Muscle layer of duodenum (tissue), 2 donors: ENCODE measurements around the gene RYR1.
"Not testable (repeated sequence)": the region's sequence is repeated elsewhere in the genome, so short reads cannot be mapped to it uniquely, and the experiment has no call there.

Experiments used
- H3K27ac ChIP-seq: one replicate; pipeline ENCODE4 v1.7.0; 2013; ENCODE audit warnings: mild to moderate bottlenecking, low read length
- H3K27me3 ChIP-seq: one replicate; pipeline ENCODE4 v1.7.0; 2013; ENCODE audit warnings: low read depth, mild to moderate bottlenecking, control low read depth, low read length
- H3K36me3 ChIP-seq, 2 donors: one replicate each; pipeline ENCODE4 v1.7.0; 2013; ENCODE audit warnings: low read length in 2 of 2, control low read depth in 1 of 2, mild to moderate bottlenecking in 1 of 2; ENCODE audit not compliant: insufficient read depth in 2 of 2, control insufficient read depth in 1 of 2
- H3K4me1 ChIP-seq, 2 donors: one replicate each; pipeline ENCODE4 v1.7.0; 2013; ENCODE audit warnings: low read length in 2 of 2, mild to moderate bottlenecking in 2 of 2, control low read depth in 1 of 2, moderate library complexity in 1 of 2; ENCODE audit not compliant: insufficient read depth in 2 of 2, control insufficient read depth in 1 of 2
- H3K4me3 ChIP-seq, 2 donors: one replicate each; pipeline ENCODE4 v1.7.0; 2013; ENCODE audit warnings: low read length in 2 of 2, low read depth in 1 of 2, mild to moderate bottlenecking in 1 of 2
- H3K9me3 ChIP-seq, 2 donors: one replicate each; pipeline ENCODE4 v1.7.0; 2013; ENCODE audit warnings: low read length in 2 of 2, control low read depth in 1 of 2, mild to moderate bottlenecking in 1 of 2; ENCODE audit not compliant: control insufficient read depth in 1 of 2
- donor health status: healthy.

The RYR1 gene

DNA sequence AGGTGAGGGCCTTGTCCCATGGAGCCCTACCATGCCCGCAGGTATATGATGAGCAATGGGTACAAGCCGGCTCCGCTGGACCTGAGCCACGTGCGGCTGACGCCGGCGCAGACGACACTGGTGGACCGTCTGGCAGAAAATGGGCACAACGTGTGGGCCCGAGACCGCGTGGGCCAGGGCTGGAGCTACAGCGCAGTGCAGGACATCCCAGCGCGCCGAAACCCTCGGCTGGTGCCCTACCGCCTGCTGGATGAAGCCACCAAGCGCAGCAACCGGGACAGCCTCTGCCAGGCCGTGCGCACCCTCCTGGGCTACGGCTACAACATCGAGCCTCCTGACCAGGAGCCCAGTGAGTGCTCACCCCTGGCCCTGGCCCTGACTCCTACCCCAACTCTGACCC lies 32.6 kb downstream of the RYR1 start:
- H3K4me3 ChIP-seq: no peak overlapping the region
- H3K9me3 ChIP-seq: peaks cover 0 to 7% of the 10 kb centered on the region in 2 donors
- no peaks in the 10 kb centered on the region for H3K36me3 ChIP-seq
- no peaks in the 10 kb centered on the region for H3K27me3 ChIP-seq
- H3K4me1 ChIP-seq: no peaks in the 10 kb centered on the region
- no peak overlapping the region for H3K27ac ChIP-seq

DNA sequence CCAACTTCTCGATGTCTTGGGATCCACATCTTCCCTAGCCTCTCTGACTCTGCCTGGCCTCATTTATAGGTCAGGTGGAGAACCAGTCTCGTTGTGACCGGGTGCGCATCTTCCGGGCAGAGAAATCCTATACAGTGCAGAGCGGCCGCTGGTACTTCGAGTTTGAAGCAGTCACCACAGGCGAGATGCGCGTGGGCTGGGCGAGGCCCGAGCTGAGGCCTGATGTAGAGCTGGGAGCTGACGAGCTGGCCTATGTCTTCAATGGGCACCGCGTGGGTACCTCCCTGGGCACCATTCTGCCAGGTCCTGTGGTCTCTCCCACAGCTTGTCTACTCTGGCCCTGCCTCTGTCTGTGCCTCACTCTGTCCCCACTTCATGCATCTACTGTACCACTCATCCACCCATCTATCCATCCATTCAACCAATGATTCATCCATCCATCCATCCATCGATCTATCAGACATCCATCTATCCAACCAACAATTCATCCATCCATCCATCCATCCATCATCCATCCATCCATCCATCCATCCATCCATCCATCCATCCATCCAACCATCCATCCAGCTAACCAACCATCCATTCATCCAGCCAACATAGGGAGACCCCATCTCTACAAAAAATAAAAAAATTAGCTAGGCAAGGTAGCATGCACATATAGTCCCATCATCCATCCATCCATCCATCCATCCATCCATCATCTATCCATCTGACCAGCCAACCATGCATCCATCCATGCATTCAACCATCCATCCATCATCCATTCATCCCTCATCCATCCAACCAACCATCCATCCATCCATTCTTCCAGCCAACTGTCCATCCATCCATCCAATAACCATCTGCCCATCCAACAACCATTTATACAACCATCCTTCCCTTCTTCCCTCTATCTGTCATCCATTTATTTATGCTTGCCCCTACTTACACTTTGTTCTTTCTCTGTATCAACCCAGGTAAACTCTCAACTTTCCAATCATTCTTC lies 34.3 kb downstream of the RYR1 start:
- no peak overlapping the region for H3K4me3 ChIP-seq
- no peaks in the 10 kb centered on the region for H3K4me1 ChIP-seq
- no peak overlapping the region for H3K27ac ChIP-seq
- H3K36me3 ChIP-seq: no peaks in the 10 kb centered on the region
- no peaks in the 10 kb centered on the region for H3K27me3 ChIP-seq
- peaks cover 0 to 4% of the 10 kb centered on the region in 2 donors for H3K9me3 ChIP-seq

- Histone ChIP-seq H3K4me1 (no peaks in the 10 kb centered on the region), H3K9me3 (peaks cover 0 to 4% of the 10 kb centered on the region in 2 donors), H3K27ac (no peak overlapping the region), H3K4me3 (no peak overlapping the region), H3K36me3 (no peaks in the 10 kb centered on the region), H3K27me3 (no peaks in the 10 kb centered on the region)
Observed at GRCh38 chr19:38469151-38469550, 35.7 kb downstream of the RYR1 start.

- Histone ChIP-seq H3K4me1 (no peaks in the 10 kb centered on the region), H3K9me3 (peaks cover 0 to 4% of the 10 kb centered on the region in 2 donors), H3K36me3 (no peaks in the 10 kb centered on the region), H3K4me3 (no peak overlapping the region), H3K27ac (no peak overlapping the region), H3K27me3 (no peaks in the 10 kb centered on the region)
Observed at GRCh38 chr19:38470788-38471480, 37.4 kb downstream of the RYR1 start.

DNA sequence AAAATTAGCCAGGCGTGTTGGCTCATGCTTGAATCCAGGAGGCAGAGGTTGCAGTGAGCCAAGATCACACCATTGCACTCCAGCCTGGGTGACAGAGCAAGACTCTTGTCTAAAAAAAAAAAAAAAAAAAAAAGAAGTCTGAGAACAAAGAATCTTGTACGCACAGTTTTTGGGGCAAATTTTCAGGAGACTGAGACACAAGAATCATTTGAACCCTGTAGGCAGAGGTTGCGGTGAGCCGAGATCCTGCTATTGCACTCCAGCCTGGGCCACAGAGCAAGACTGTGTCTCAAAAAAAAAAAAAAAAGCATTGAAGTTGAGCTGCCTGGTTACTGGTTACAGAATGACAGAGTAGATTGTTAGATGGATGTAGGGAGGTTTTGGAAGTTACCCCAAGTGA lies 39.2 kb downstream of the RYR1 start:
- H3K4me1 ChIP-seq, H3K27ac ChIP-seq, H3K27me3 ChIP-seq, H3K9me3 ChIP-seq, H3K4me3 ChIP-seq, H3K36me3 ChIP-seq: not testable (repeated sequence)

GRCh38 chr19:38473201-38473600 lies 39.7 kb downstream of the RYR1 start:
- Histone ChIP-seq H3K36me3 (no peaks in the 10 kb centered on the region), H3K9me3 (no peaks in the 10 kb centered on the region), H3K4me3 (no peak overlapping the region), H3K27me3 (no peaks in the 10 kb centered on the region), H3K27ac (no peak overlapping the region), H3K4me1 (no peaks in the 10 kb centered on the region)

GRCh38 chr19:38475176-38475575 lies 41.7 kb downstream of the RYR1 start:
- H3K9me3 ChIP-seq: no peaks in the 10 kb centered on the region

DNA sequence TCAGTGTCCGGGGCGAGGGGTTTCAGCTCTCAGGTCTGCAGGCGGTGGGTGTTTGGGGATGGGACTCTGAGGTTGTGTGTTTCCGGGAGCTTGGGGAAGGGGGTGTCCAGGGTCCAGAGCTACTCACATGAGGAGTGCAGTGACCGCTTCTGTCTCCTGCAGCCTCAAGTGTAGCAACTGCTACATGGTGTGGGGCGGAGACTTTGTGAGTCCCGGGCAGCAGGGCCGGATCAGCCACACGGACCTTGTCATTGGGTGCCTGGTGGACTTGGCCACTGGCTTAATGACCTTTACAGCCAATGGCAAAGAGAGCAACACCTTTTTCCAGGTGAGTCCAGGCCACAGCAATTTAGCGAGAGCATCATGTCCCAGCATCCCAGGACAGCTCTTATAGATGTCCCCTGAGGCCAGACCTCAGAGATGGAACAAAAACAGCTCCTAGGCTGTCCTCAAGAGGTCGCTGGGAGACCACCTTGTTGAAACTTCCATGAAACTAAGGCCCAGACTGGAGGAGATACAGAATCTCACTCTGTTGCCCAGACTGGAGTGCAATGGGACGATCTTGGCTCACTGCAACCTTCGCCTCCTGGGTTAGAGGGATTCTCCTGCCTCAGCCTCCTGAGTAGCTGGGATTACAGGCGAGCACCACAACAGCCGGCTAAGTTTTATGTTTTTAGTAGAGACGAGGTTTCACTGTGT lies 44.9 kb downstream of the RYR1 start:
- no peaks in the 10 kb centered on the region for H3K4me1 ChIP-seq
- H3K27ac ChIP-seq: no peak overlapping the region
- no peak overlapping the region for H3K4me3 ChIP-seq
- H3K36me3 ChIP-seq: no peaks in the 10 kb centered on the region
- H3K27me3 ChIP-seq: no peaks in the 10 kb centered on the region
- no peaks in the 10 kb centered on the region for H3K9me3 ChIP-seq

More at GRCh38 chr19:38475176-38475575, 41.7 kb downstream of the RYR1 start:
- Histone ChIP-seq H3K36me3 (no peaks in the 10 kb centered on the region), H3K27ac (no peak overlapping the region), H3K4me3 (no peak overlapping the region), H3K27me3 (no peaks in the 10 kb centered on the region), H3K4me1 (no peaks in the 10 kb centered on the region)

DNA sequence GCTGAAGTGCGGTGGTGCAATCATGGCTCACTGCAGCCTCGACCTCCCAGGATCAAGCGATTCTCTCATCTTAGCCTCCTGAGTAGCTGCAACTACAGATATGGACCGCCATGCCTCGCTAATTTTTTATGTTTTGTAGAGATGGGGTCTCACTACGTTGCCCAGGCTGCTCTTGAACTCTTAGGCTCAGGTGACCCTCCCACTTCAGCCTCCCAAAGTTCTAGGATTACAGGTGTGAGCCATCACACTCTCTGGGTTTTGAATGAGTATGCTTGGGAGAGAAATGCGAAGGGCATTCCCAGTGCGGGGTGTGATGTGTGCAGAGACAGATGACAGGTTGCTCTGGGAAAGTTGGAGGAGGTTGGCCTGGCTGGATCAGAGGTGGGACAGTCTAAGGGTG lies 49.0 kb downstream of the RYR1 start:
- Histone ChIP-seq H3K4me3 (no peak overlapping the region), H3K27ac (no peak overlapping the region), H3K27me3 (no peaks in the 10 kb centered on the region), H3K4me1 (no peaks in the 10 kb centered on the region), H3K36me3 (no peaks in the 10 kb centered on the region), H3K9me3 (no peaks in the 10 kb centered on the region)

DNA sequence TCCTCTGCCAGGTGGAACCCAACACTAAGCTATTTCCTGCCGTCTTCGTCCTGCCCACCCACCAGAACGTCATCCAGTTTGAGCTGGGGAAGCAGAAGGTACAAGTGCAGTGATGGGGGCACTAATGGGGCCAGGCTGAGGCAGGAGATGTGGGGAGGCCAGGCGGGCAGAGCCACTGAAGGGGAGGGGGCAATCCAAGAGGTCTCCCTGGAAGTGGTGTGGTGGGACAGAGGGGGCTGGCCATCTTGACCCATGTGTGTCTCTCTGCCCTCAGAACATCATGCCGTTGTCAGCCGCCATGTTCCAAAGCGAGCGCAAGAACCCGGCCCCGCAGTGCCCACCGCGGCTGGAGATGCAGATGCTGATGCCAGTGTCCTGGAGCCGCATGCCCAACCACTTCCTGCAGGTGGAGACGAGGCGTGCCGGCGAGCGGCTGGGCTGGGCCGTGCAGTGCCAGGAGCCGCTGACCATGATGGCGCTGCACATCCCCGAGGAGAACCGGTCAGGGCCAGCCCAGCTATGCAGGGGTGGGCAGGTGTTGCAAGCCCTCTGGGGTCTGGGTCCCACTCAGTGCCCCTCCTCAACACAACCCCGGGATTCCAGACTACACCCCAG lies 49.6 kb downstream of the RYR1 start:
- Histone ChIP-seq H3K27ac (no peak overlapping the region), H3K4me3 (no peak overlapping the region), H3K27me3 (no peaks in the 10 kb centered on the region), H3K36me3 (no peaks in the 10 kb centered on the region), H3K9me3 (no peaks in the 10 kb centered on the region), H3K4me1 (no peaks in the 10 kb centered on the region)

DNA sequence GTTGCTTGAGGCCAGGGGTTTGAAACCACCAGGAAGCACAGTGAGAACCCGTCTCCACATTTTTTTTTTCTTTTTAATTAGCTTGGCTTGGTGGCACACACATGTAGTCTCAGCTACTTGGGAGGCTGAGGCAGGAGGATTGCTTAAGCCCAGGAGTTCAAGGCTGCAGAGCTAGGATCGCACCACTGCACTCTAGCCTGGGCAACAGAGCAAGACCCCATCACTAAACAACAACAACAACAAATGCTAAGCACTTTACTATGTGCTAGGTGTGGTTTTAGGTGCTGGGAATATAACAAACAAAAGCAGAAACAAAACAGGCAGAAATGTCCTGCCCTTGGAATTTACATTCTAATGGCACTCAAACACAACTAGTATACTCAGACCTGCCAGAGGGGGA lies 51.3 kb downstream of the RYR1 start:
- Histone ChIP-seq H3K4me3 (no peak overlapping the region), H3K27ac (no peak overlapping the region), H3K36me3 (no peaks in the 10 kb centered on the region), H3K4me1 (no peaks in the 10 kb centered on the region), H3K27me3 (no peaks in the 10 kb centered on the region), H3K9me3 (no peaks in the 10 kb centered on the region)
